Mesodermal cell (in vitro differentiated cells): ENCODE measurements around the gene ADAMTS12.

Experiments used
- H3K27ac ChIP-seq: 2 replicates; pipeline ENCODE4 v1.7.0; 2013; ENCODE audit warnings: mild to moderate bottlenecking, low read depth, low read length, moderate library complexity; ENCODE audit not compliant: severe bottlenecking
- H3K36me3 ChIP-seq: 2 replicates; pipeline ENCODE4 v1.7.1; 2013; ENCODE audit warnings: mild to moderate bottlenecking, low read length, moderate library complexity; ENCODE audit not compliant: control insufficient read depth, insufficient read depth
- H3K4me1 ChIP-seq: one replicate; pipeline ENCODE4 v1.7.1; 2013; ENCODE audit warnings: mild to moderate bottlenecking, low read length; ENCODE audit not compliant: insufficient read depth, control insufficient read depth, poor library complexity, severe bottlenecking
- H3K4me3 ChIP-seq: 2 replicates; pipeline ENCODE4 v1.7.0; 2013; ENCODE audit warnings: low read length, control low read depth, mild to moderate bottlenecking; ENCODE audit not compliant: insufficient read depth, poor library complexity, severe bottlenecking; ENCODE audit errors: extremely low read depth
- H3K9me3 ChIP-seq: 2 replicates; pipeline ENCODE4 v1.7.1; 2013; ENCODE audit warnings: mild to moderate bottlenecking, low read length, moderate library complexity; ENCODE audit not compliant: control insufficient read depth
- WGBS, 2 experiments: methylation state at CpG; one replicate each; pipeline ENCODE4 v1.1.5; 2013; ENCODE audit warnings: missing lambda C conversion rate in 2 of 2; ENCODE audit not compliant: insufficient coverage in 2 of 2; 5-methylcytosine and 5-hydroxymethylcytosine counted together

The ADAMTS12 gene

DNA sequence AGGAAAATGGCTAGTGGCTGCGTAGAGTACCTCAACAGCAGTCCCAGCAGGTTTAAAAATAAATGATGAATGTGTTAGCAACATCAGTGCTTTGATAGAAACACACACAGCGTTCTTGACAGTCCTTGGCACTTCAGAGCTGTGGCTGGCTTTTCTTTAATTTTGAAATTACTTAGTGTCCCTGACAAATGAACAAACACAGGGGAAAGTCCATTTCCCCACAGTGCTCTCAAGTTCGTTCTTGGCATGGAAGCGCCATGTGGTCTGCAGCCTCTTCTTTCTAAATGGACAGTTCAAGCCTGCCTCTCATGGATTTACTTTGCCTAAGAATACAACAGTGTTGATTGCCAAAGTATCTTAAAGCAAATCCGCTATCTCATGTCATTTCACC is 102.2 kb downstream of the ADAMTS12 start:
- Histone ChIP-seq H3K27ac (peak overlapping the region; percentile 71), H3K9me3 (no peaks in the 10 kb centered on the region), H3K36me3 (peaks cover 9% of the 10 kb centered on the region), H3K4me3 (no peak overlapping the region), H3K4me1 (peaks cover 19% of the 10 kb centered on the region)
- 88 to 95% methylated on average over 4 of the region's 5 CpGs for WGBS, 2 experiments

DNA sequence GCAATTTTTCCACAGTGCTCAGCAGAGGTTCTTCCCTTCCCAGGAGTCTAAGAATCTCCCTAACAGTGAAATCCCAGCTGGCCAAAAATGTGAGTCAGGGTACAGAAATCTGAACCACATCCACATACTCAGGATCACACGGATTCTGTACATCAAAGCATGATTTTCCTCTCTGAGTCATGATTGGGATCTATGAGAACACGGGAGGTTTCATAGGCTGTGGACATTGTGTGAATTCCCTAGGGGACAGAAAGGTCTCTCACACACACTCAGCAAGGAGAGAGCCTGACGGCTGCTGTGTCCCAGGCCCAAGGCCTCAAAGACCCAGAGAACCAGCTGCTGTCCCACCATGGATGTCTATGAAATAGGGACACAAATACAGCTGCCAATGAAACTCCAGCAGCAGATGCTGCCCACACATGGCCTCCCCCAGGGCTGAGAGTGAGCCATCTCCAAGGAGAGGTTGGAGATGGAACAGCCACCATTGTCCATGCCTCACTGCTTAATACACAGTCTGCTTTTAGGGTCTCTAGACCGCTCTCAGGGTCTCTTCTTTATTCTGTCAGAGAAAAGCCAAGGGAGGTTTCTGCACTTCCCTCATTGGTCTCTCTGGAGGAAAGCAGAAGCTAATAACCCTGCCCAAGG is 102.7 kb downstream of the ADAMTS12 start:
- no peak overlapping the region for H3K4me3 ChIP-seq
- H3K36me3 ChIP-seq, result peaks cover 5% of the 10 kb centered on the region
- no peaks in the 10 kb centered on the region for H3K9me3 ChIP-seq
- H3K27ac ChIP-seq, result peak overlapping the region; percentile 71
- peaks cover 14% of the 10 kb centered on the region for H3K4me1 ChIP-seq
- 86 to 89% methylated on average over 3 to 4 of the region's 4 CpGs for WGBS, 2 experiments

DNA sequence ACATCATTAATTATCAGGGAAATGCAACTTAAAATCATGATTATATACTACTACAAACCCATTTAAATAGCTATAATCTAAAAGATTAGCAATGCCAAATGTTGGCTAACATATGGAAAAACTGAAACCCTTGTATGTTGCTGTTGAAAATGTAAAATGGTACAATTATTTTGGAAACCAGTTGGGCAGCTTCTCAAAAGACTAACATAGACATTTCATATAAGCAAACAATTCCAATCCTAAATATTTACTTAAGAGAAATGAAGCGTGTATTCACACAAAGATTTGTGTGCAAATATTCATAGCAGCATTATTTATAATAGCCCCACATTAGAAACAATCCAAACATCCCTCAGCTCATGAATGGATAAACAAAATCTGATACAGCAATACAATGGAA is 106.2 kb downstream of the ADAMTS12 start:
- Histone ChIP-seq H3K27ac (no peak overlapping the region), H3K9me3 (no peaks in the 10 kb centered on the region), H3K4me1 (peaks cover 14% of the 10 kb centered on the region), H3K36me3 (no peaks in the 10 kb centered on the region), H3K4me3 (no peak overlapping the region)
- WGBS, 2 experiments, result 100% methylated on average over 1 of the region's 1 CpG; no CpG with 5 or more reads in 1 of the 2 experiments

DNA sequence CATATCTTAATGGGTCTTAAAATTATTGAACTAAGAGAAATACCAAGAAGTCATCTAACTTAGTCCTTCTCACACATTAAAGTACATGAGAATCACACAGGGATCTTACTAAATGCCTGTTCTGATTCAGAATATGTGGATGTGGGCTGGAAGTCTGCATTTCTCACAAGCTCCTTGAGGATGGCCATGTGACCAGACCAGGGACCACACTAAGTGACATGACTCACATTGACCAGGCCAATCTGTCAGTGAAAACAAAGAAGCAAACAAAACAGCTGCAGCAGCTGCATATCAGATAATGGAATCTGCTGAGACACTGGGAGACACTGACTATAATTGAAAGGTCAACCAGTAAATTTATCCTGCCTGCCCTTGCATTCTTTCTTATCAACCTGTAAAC is 110.5 kb downstream of the ADAMTS12 start:
- Histone ChIP-seq H3K9me3 (peaks cover 6% of the 10 kb centered on the region), H3K4me1 (peaks cover 5% of the 10 kb centered on the region), H3K27ac (peak overlapping the region; percentile 26), H3K36me3 (no peaks in the 10 kb centered on the region), H3K4me3 (no peak overlapping the region)

DNA sequence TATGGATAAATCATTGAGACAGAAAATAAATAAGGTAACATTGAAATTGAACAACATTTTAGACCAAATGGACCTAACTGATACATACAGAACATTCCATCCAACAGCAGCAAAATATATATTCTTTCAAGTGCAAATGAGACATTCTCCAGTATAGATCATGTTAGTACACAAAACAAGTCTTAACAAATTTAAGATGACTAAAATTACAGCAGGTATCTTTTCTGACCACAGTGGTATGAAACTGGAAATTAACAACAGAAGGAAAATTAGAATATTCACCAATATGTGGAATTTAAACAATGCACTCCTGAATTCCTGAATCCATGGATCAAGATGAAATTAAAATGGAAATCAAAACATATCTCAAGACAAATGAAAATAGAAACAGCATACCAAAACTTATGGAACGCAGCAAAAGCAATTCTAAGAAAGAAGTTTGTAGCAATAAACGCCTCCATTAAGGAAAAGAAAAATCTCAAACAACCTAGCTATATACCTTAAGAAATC is 115.6 kb downstream of the ADAMTS12 start:
- no peak overlapping the region for H3K4me3 ChIP-seq
- no peak overlapping the region for H3K27ac ChIP-seq
- no CpG with 5 or more reads among the region's 2 CpGs for WGBS, 2 experiments
- peaks cover 21% of the 10 kb centered on the region for H3K4me1 ChIP-seq
- peaks cover 6% of the 10 kb centered on the region for H3K9me3 ChIP-seq
- H3K36me3 ChIP-seq, result no peaks in the 10 kb centered on the region

DNA sequence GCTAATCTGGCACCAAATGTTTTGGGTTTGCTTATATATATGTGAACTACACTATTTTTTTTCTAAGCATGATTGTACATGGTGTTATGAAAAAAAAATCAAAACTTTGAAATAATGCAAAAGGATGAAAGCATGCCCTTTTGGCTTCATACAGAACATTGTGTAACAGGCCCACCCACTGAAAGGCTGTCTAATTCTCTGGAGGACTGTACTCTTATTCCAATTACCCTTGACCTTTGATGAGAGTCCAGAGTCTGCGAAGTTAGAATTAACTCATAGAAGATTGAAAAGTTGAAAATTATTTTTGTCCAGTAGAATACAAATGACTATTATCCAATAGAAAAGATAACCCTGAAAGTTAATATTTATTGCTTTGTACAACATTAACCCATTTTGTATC is 117.4 kb downstream of the ADAMTS12 start:
- no peak overlapping the region for H3K27ac ChIP-seq
- H3K4me3 ChIP-seq, result no peak overlapping the region
- peaks cover 6% of the 10 kb centered on the region for H3K9me3 ChIP-seq
- H3K4me1 ChIP-seq, result peaks cover 16% of the 10 kb centered on the region
- no peaks in the 10 kb centered on the region for H3K36me3 ChIP-seq
- no CpG with 5 or more reads among the region's 1 CpG for WGBS, 2 experiments

DNA sequence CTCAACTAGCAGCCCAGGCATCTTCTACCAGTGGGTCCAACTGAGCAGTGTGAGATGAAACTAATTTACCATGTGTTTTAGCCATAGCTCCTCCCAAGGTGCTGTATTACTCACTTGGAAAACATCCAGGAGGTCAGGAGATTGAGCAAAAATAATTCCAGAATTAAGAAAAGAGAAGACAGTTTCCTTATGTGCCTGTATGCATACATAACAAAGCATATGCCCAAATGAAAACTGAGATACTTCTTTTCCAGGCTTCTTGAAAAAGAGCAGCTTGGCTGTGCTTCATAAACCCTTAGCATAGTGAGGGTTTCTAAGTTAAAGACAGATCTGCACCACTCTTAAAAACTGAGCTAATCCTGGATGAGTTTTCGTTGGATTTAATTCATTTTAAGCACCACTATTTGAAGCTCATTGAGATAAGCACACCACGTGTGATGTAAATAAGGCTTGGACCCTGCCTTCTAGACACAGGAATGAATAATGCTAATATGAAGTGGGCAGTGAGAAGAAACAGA is 119.4 kb downstream of the ADAMTS12 start:
- H3K27ac ChIP-seq, result no peak overlapping the region
- no peaks in the 10 kb centered on the region for H3K9me3 ChIP-seq
- peaks cover 16% of the 10 kb centered on the region for H3K4me1 ChIP-seq
- WGBS, 2 experiments, result 100% methylated on average over 1 of the region's 2 CpGs; no CpG with 5 or more reads in 1 of the 2 experiments
- H3K36me3 ChIP-seq, result no peaks in the 10 kb centered on the region
- no peak overlapping the region for H3K4me3 ChIP-seq

DNA sequence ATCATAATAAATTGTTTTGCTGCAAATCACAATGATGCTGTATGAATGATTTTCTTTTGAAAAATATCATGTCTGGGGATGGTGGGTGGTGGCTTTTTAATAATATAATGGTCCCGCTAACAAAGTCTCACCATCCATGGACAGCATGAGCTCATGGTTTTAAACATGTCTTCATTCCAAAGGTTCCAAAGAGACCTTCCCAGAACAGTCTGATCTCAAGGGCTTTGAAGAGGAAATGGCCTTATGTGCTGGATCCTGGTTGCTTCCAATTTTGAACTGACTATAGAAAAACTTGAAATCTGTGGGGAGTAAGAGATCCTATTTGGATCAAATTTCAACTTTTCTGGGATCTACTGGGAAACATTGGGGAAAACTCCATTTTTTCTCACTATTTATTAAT is 121.8 kb downstream of the ADAMTS12 start:
- peaks cover 19% of the 10 kb centered on the region for H3K4me1 ChIP-seq
- no peak overlapping the region for H3K27ac ChIP-seq
- H3K4me3 ChIP-seq, result no peak overlapping the region
- no peaks in the 10 kb centered on the region for H3K9me3 ChIP-seq
- WGBS, 2 experiments, result 100% methylated on average over 1 of the region's 1 CpG; no CpG with 5 or more reads in 1 of the 2 experiments
- no peaks in the 10 kb centered on the region for H3K36me3 ChIP-seq

DNA sequence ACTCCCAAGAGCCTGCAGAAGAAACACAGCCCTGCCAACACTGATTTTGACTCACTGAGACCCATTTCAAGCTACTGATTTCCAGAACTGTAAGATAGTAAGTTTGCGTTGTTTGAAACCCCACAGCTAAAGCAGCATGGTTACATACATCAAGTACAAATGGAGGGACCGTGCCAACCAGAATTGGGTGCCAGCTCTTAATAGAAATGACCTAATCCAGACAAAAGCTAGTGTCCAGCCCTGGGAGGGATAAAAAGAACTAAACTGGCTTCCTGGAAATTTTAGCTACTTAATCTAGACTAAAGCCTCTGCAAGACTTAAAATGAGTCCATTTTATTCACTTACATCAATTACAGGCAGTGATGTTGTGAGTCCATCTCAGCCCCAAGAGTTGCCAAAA is 122.6 kb downstream of the ADAMTS12 start:
- H3K9me3 ChIP-seq, result no peaks in the 10 kb centered on the region
- WGBS, 2 experiments, result 90 to 100% methylated on average over 2 of the region's 2 CpGs

DNA sequence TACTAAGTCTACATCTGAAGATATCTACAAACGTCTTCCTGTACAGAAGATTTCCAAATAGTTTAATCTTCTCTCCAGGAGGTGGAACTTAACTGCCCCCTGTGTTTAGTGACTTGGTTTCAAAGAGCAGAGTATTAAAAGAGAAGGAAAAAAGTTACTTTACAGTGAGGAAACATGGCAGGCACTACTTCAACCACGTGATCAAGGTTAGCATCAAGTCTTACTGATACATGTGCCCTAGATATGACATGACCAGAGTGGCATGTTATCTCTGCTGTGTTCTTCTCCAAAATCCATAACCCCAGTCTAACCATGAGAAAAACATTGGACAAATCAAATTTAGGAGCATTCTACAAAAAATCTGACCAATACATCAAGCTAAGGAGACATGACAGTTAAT is 125.8 kb downstream of the ADAMTS12 start:
- no peaks in the 10 kb centered on the region for H3K9me3 ChIP-seq
- peaks cover 23% of the 10 kb centered on the region for H3K4me1 ChIP-seq
- 78 to 92% methylated on average over 1 of the region's 2 CpGs for WGBS, 2 experiments
- no peak overlapping the region for H3K4me3 ChIP-seq
- H3K27ac ChIP-seq, result no peak overlapping the region
- H3K36me3 ChIP-seq, result no peaks in the 10 kb centered on the region

More for the DNA sequence above, 122.6 kb downstream of the ADAMTS12 start:
- H3K4me3 ChIP-seq, result no peak overlapping the region
- no peaks in the 10 kb centered on the region for H3K36me3 ChIP-seq
- peaks cover 25% of the 10 kb centered on the region for H3K4me1 ChIP-seq
- no peak overlapping the region for H3K27ac ChIP-seq

DNA sequence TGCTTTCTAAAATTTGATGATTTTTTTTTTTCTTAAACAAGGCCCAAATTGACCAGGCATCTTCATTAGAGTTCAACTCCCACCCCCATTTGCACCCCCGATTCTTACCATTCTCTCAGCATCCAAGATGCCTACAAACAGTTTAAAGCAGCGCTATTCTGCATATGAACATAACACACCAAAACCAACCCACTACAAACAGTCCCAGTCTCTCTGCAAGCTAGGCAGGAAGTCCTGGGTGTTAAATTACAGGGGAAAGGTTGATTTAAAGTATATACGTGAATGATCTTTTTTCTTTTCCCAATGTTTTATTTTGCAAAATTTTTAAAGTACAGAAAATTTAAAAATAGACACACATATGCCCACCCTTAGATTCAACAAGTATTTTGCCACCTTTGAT is 127.0 kb downstream of the ADAMTS12 start:
- Histone ChIP-seq H3K9me3 (no peaks in the 10 kb centered on the region), H3K4me1 (peaks cover 27% of the 10 kb centered on the region), H3K36me3 (no peaks in the 10 kb centered on the region), H3K27ac (no peak overlapping the region), H3K4me3 (no peak overlapping the region)
- WGBS, 2 experiments, result 25% methylated on average over 1 of the region's 3 CpGs; no CpG with 5 or more reads in 1 of the 2 experiments
